ENCODE data around the gene CDK13.

GRCh38 chr7:40072268-40072667 is 122.2 kb downstream of the CDK13 start:
- TF ChIP-seq, protein P1, sequence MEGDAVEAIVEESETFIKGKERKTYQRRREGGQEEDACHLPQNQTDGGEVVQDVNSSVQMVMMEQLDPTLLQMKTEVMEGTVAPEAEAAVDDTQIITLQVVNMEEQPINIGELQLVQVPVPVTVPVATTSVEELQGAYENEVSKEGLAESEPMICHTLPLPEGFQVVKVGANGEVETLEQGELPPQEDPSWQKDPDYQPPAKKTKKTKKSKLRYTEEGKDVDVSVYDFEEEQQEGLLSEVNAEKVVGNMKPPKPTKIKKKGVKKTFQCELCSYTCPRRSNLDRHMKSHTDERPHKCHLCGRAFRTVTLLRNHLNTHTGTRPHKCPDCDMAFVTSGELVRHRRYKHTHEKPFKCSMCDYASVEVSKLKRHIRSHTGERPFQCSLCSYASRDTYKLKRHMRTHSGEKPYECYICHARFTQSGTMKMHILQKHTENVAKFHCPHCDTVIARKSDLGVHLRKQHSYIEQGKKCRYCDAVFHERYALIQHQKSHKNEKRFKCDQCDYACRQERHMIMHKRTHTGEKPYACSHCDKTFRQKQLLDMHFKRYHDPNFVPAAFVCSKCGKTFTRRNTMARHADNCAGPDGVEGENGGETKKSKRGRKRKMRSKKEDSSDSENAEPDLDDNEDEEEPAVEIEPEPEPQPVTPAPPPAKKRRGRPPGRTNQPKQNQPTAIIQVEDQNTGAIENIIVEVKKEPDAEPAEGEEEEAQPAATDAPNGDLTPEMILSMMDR (IDR thresholded peaks at IDR 0.05; ENCODE audit: extremely low read depth in 1 of 2, insufficient read depth in 1 of 2, low read depth in 1 of 2, low read length in 2 of 2) = no peak
- TF ChIP-seq, protein P2, sequence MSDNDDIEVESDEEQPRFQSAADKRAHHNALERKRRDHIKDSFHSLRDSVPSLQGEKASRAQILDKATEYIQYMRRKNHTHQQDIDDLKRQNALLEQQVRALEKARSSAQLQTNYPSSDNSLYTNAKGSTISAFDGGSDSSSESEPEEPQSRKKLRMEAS (IDR thresholded peaks at IDR 0.05; ENCODE audit: insufficient read depth, insufficient read length) = no peak
- TF ChIP-seq POLR2AphosphoS5 (IDR thresholded peaks at IDR 0.05; ENCODE audit: insufficient read depth, low read depth, low read length) (no peak), POLR2A (IDR thresholded peaks at IDR 0.05; ENCODE audit: low read depth, low read length) (no peak)
